ENCODE measurements around the gene MAP3K21. TPM values are rescaled to one million over a fixed set of nuclear protein-coding genes. Genes with fewer than 3 reads are reported as not detected.

MAP3K21 gene
- polyA plus RNA-seq, 10 donors, result 0.24 to 0.52 (median 0.30) TPM

- DNase-seq, result no peak
These were observed 61.6 kb downstream of the MAP3K21 start for GRCh38 chr1:233389169-233389568.

GRCh38 chr1:233389893-233390292 lies 62.4 kb downstream of the MAP3K21 start:
- no peak for DNase-seq

- DNase-seq, result no peak
These were observed 63.6 kb downstream of the MAP3K21 start for GRCh38 chr1:233390842-233391737.

- peak in 1 of 3 donors; percentile 16 for DNase-seq
These were observed 65.7 kb downstream of the MAP3K21 start for GRCh38 chr1:233393084-233393840.

- DNase-seq, result no peak
These were observed 66.6 kb downstream of the MAP3K21 start for GRCh38 chr1:233393926-233394680.

- peak; percentile 32 to 71 (median 44) for DNase-seq
These were observed 67.6 kb downstream of the MAP3K21 start for GRCh38 chr1:233394860-233395717.

- no peak for DNase-seq
These were observed 68.5 kb downstream of the MAP3K21 start for GRCh38 chr1:233395863-233396646.

GRCh38 chr1:233406339-233406960 lies 78.9 kb downstream of the MAP3K21 start:
- DNase-seq, result no peak

GRCh38 chr1:233406994-233407631 lies 79.6 kb downstream of the MAP3K21 start:
- DNase-seq, result no peak

- no peak for DNase-seq
These were observed 82.0 kb downstream of the MAP3K21 start for GRCh38 chr1:233409540-233409939.

- DNase-seq, result no peak
These were observed 83.4 kb downstream of the MAP3K21 start for GRCh38 chr1:233410906-233411305.

- no peak for DNase-seq
These were observed 85.3 kb downstream of the MAP3K21 start for GRCh38 chr1:233412812-233413211.

GRCh38 chr1:233421293-233421692 lies 93.8 kb downstream of the MAP3K21 start:
- no peak for DNase-seq

GRCh38 chr1:233424779-233425178 lies 97.3 kb downstream of the MAP3K21 start:
- DNase-seq, result no peak

GRCh38 chr1:233427907-233428306 lies 100.4 kb downstream of the MAP3K21 start:
- no peak for DNase-seq

- DNase-seq, result no peak
These were observed 104.4 kb downstream of the MAP3K21 start for GRCh38 chr1:233431753-233432403.

- DNase-seq, result peak in 1 of 3 donors; percentile 11
These were observed 105.4 kb downstream of the MAP3K21 start for GRCh38 chr1:233432916-233433315.

GRCh38 chr1:233433436-233434210 lies 106.1 kb downstream of the MAP3K21 start:
- DNase-seq, result peak in 1 of 3 donors; percentile 17
